Endothelial cell of umbilical vein (primary cell): Measurements from ENCODE around the gene DAB2. TPM values are rescaled to one million over a fixed set of nuclear protein-coding genes. Genes with fewer than 3 reads are reported as not detected.

Experiments used
- BruUV-seq: library from RNA; stranded (reverse); fragments of 400-500 nt; replicated peaks from 2 replicates; lab custom pipeline; 2021; lab: Mats Ljungman, UMichigan
- CTCF ChIA-PET: fragments of 300-600, 350-600 bp; sonication (Branson Sonifier 250); formaldehyde crosslinking; loops from one replicate; lab custom pipeline; 2021; ENCODE audit warnings: antibody characterized with exemption, inconsistent platforms; lab: Charles Lee
- POLR2A ChIA-PET: fragments of 300-600, 350-600 bp; sonication (Branson Sonifier 250); formaldehyde crosslinking; loops from one replicate; lab custom pipeline; 2021; ENCODE audit warnings: antibody characterized with exemption, inconsistent platforms; lab: Charles Lee
- DNase-seq: peaks from one replicate; pipeline ENCODE4 v3.0.0-alpha.2; 2011; ENCODE audit warnings: low read depth, low spot score
- FAIRE-seq: peaks from 2 replicates; lab custom pipeline; 2011; peaks lifted over from hg19 to GRCh38; lab: Jason Lieb, UNC
- H2AFZ ChIP-seq: 2 replicates; pipeline ENCODE4 v1.6.0; 2012; ENCODE audit warnings: low read depth, low read length, control low read depth, inconsistent platforms
- H3K27ac ChIP-seq: 2 replicates; pipeline ENCODE4 v1.5.1; 2011; ENCODE audit warnings: low read depth, mild to moderate bottlenecking, control low read depth, low read length, moderate library complexity; ENCODE audit not compliant: insufficient read depth
- H3K27me3 ChIP-seq, 2 experiments: 2 replicates each; pipeline versions ENCODE4 v1.6.0 to v1.6.1; 2011; ENCODE audit warnings: low read length in 2 of 2, mixed read lengths in 1 of 2; ENCODE audit not compliant: control insufficient read depth in 2 of 2, insufficient read depth in 2 of 2
- H3K36me3 ChIP-seq, 2 experiments: 2 replicates in 1 of 2; 3 replicates in 1 of 2; pipeline ENCODE4 v1.5.1; 2011; ENCODE audit warnings: low read length in 2 of 2, mild to moderate bottlenecking in 1 of 2, moderate library complexity in 1 of 2; ENCODE audit not compliant: control insufficient read depth in 2 of 2, insufficient read depth in 2 of 2; ENCODE audit errors: extremely low read depth in 1 of 2
- H3K4me1 ChIP-seq: 3 replicates; pipeline ENCODE4 v1.5.1; 2011; ENCODE audit warnings: mild to moderate bottlenecking, low read length; ENCODE audit not compliant: control insufficient read depth, insufficient read depth; ENCODE audit errors: extremely low read depth
- H3K4me2 ChIP-seq: 2 replicates; pipeline ENCODE4 v1.6.1; 2011; ENCODE audit warnings: low read length, control low read depth, mixed read lengths; ENCODE audit not compliant: insufficient read depth
- H3K4me3 ChIP-seq, 3 experiments: fragments of 200-600 bp in 1 of 3; sonication (generic), shearing (Covaris generic) in 1 of 3; replicated peaks in 1 of 3; 2 replicates each; pipeline ENCODE4 v1.5.1; 2011 to 2016; ENCODE audit warnings: control low read depth in 3 of 3, low read length in 3 of 3, mild to moderate bottlenecking in 2 of 3, inconsistent platforms in 1 of 3, low read depth in 1 of 3, moderate library complexity in 1 of 3; ENCODE audit not compliant: insufficient read depth in 1 of 3
- H3K79me2 ChIP-seq: 2 replicates; pipeline ENCODE4 v1.6.0; 2012; ENCODE audit warnings: low read length, inconsistent platforms; ENCODE audit not compliant: control insufficient read depth, insufficient read depth
- H3K9ac ChIP-seq: replicated peaks from 2 replicates; pipeline ENCODE3; 2011; ENCODE audit warnings: low read length, control low read depth; ENCODE audit not compliant: insufficient read depth; ENCODE audit errors: extremely low read depth
- H3K9me1 ChIP-seq: replicated peaks from 3 replicates; pipeline ENCODE4 v1.6.0; 2011; ENCODE audit warnings: mild to moderate bottlenecking, low read length; ENCODE audit not compliant: control insufficient read depth, insufficient read depth; ENCODE audit errors: extremely low read depth
- H3K9me3 ChIP-seq: replicated peaks from 2 replicates; pipeline ENCODE4 v1.5.1; 2012; ENCODE audit warnings: low read length, inconsistent platforms; ENCODE audit not compliant: control insufficient read depth, insufficient read depth
- H4K20me1 ChIP-seq: replicated peaks from 2 replicates; pipeline ENCODE3; 2011; ENCODE audit warnings: mild to moderate bottlenecking, low read length; ENCODE audit not compliant: control insufficient read depth, insufficient read depth; ENCODE audit errors: extremely low read depth
- CTCF ChIP-seq, 2 donors: IDR thresholded peaks; 1 replicate in 1 of 2; 2 replicates in 1 of 2; pipeline ENCODE4 v1.5.1; 2011; ENCODE audit warnings: low read length in 2 of 2, mild to moderate bottlenecking in 2 of 2, moderate library complexity in 2 of 2, control low read depth in 1 of 2, inconsistent platforms in 1 of 2, low read depth in 1 of 2; ENCODE audit not compliant: insufficient read depth in 1 of 2; ENCODE audit errors: extremely low read depth in 1 of 2
- EZH2 ChIP-seq: IDR thresholded peaks from 2 replicates; pipeline ENCODE4 v1.6.1; 2012; ENCODE audit warnings: borderline replicate concordance, low read depth, mild to moderate bottlenecking, moderate library complexity, low read length, inconsistent platforms; ENCODE audit not compliant: severe bottlenecking
- FOS ChIP-seq: IDR thresholded peaks from 2 replicates; pipeline ENCODE4 v1.6.1; 2011; ENCODE audit warnings: mild to moderate bottlenecking, low read length, moderate library complexity, borderline replicate concordance; ENCODE audit not compliant: insufficient read depth
- GATA2 ChIP-seq: IDR thresholded peaks from 2 replicates; pipeline ENCODE4 v1.7.0; 2011; ENCODE audit warnings: low read depth, mild to moderate bottlenecking, moderate library complexity, mixed read lengths, low read length; ENCODE audit not compliant: insufficient read length, insufficient read depth
- JUN ChIP-seq: IDR thresholded peaks from 2 replicates; pipeline ENCODE4 v1.6.1; 2011; ENCODE audit warnings: borderline replicate concordance, low read depth; ENCODE audit not compliant: insufficient read length, insufficient read depth
- MAX ChIP-seq: IDR thresholded peaks from 2 replicates; pipeline ENCODE4 v1.6.1; 2011; ENCODE audit not compliant: insufficient read depth, insufficient read length
- MYC ChIP-seq: IDR thresholded peaks from one replicate; pipeline ENCODE4 v1.6.1; 2011; ENCODE audit warnings: mild to moderate bottlenecking, low read depth, low read length
- POLR2A ChIP-seq: IDR thresholded peaks from 2 replicates; pipeline ENCODE4 v1.6.1; 2012; ENCODE audit warnings: low read depth, mild to moderate bottlenecking, control low read depth, low read length
- POLR2AphosphoS5 ChIP-seq: IDR thresholded peaks from 2 replicates; pipeline ENCODE4 v1.6.1; 2012; ENCODE audit warnings: low read depth, mild to moderate bottlenecking, control low read depth, low read length, moderate library complexity; ENCODE audit not compliant: insufficient read depth
- dilution Hi-C: fragments of 300-500 bp; cut with MboI; formaldehyde crosslinking; loops from one replicate; pipeline ENCODE4 v1.15.0; 2019; ENCODE audit warnings: low sequenced_read_pairs; ENCODE audit not compliant: extremely low pct_ligation_motif_present
- intact Hi-C: fragments of 100-400 bp; cut with micrococcal nuclease; formaldehyde crosslinking; loops from one replicate; pipeline ENCODE4 v1.10.0; 2022
- polyA plus RNA-seq, 4 experiments: library from polyadenylated mRNA; depleted of rRNA in 3 of 4; stranded (reverse) in 3 of 4; unstranded in 1 of 4; fragments of >200 nt; gene quantifications; 2 replicates each; pipeline versions ENCODE4 v1.2.1 to v1.2.3, GENCODE V29; 2011 to 2012; ENCODE audit warnings: missing spikeins in 1 of 4
- total RNA-seq: library from RNA; stranded (reverse); gene quantifications from 2 replicates; pipeline ENCODE4 v1.2.3, GENCODE V29; 2021

The DAB2 gene
- total and polyA plus RNA-seq, 2 donors (not counting 3 experiments of a cell fraction or from before 2014, with no cell fraction given): 168 to 283 TPM

DNA sequence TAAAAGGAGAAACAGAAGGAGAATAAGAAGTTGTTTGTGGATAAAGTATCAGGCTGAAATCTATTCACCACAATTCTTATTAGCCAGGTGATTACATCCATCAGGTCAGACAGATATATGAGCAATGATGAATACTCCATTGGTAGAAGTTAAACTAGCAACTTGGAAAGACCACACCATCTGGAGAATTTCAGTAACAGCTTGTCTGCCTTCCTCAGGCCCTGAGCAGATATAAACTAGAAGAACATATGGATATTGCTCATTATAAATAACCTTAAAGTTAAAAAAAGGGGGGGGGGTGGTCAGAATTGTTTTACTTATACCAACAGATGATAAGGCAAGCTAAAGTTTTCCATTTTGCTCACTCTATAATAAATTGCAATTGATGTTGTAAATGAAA, 10.4 kb downstream of the DAB2 start:
- no peak for FAIRE-seq
- no peaks in the 10 kb centered on the region for H3K9me1 ChIP-seq
- peaks cover 43% of the 10 kb centered on the region for H3K4me1 ChIP-seq
- no TSS peak for BruUV-seq
- ChIA-PET POLR2A (interaction anchor here (1.0 to 5.8 kb wide), 2 partner anchors 9 to 15 kb away, joined by 3 to 40 read pairs; partner anchors contain the start of gene DAB2), CTCF (interaction anchor here (1.1 to 2.2 kb wide), 7 partner anchors 11 to 133 kb away, joined by 3 to 14 read pairs (median 4); partner anchors contain the start of gene DAB2)
- H3K9me3 ChIP-seq: no peaks in the 10 kb centered on the region
- no peak overlapping the region for H2AFZ ChIP-seq
- peaks cover 33% of the 10 kb centered on the region for H4K20me1 ChIP-seq
- dilution Hi-C loops: loop anchor here (25.0 kb wide), 1 partner anchor 123 kb away; no protein-coding TSS in a partner anchor
- peaks cover 98% of the 10 kb centered on the region for H3K79me2 ChIP-seq
- H3K36me3 ChIP-seq: peaks cover 5 to 6% of the 10 kb centered on the region in 2 experiments
- no peak for TF ChIP-seq GATA2
- no peak for TF ChIP-seq POLR2AphosphoS5
- no peak for TF ChIP-seq FOS
- TF ChIP-seq MYC: no peak
- no peak for TF ChIP-seq CTCF (IDR thresholded peaks at IDR 0.05; ENCODE audit: extremely low read depth in 1 of 2, insufficient read depth in 1 of 2, low read depth in 1 of 2, low read length in 2 of 2)
- TF ChIP-seq POLR2A: no peak
- TF ChIP-seq JUN: no peak
- no peak for TF ChIP-seq EZH2
- no peak for TF ChIP-seq MAX
- intact Hi-C loops: no loop called here
- no peak overlapping the region for H3K27ac ChIP-seq
- no peak overlapping the region for H3K4me2 ChIP-seq
- DNase-seq: no peak
- no peak overlapping the region for H3K9ac ChIP-seq
- H3K27me3 ChIP-seq: no peaks in the 10 kb centered on the region
- no peak overlapping the region for H3K4me3 ChIP-seq
